Testis (tissue), 3 donors: ENCODE results near the gene CUX1. TPM values are rescaled to one million over a fixed set of nuclear protein-coding genes. Genes with fewer than 3 reads are reported as not detected.

Experiments
- DNase-seq: peaks from one replicate; pipeline ENCODE4 v3.0.0-alpha.2; 2019
- H3K27ac ChIP-seq, 2 donors: fragments of 200-600 bp; sonication (generic); one replicate each; pipeline ENCODE4 v1.5.1; 2019
- H3K27me3 ChIP-seq: fragments of 200-600 bp; sonication (generic); one replicate; pipeline ENCODE4 v1.5.1; 2019
- H3K36me3 ChIP-seq: fragments of 200-600 bp; sonication (generic); one replicate; pipeline ENCODE4 v1.5.1; 2017; ENCODE audit warnings: low read depth; ENCODE audit errors: missing control alignments
- H3K4me1 ChIP-seq: fragments of 200-600 bp; sonication (generic); one replicate; pipeline ENCODE4 v1.5.1; 2019
- H3K4me3 ChIP-seq, 2 donors: fragments of 200-600 bp; sonication (generic); one replicate each; pipeline ENCODE4 v1.5.1; 2017 to 2019
- H3K9me3 ChIP-seq: fragments of 200-600 bp; sonication (generic); one replicate; pipeline ENCODE4 v1.5.1; 2017
- POLR2A ChIP-seq: fragments of 450-650 bp; IDR thresholded peaks from one replicate; pipeline ENCODE4 v1.6.1; 2017; ENCODE audit warnings: antibody characterized with exemption, mild to moderate bottlenecking, moderate library complexity
- WGBS, 2 donors: methylation state at CpG; one replicate each; pipeline ENCODE4 v1.1.5; 2018; 5-methylcytosine and 5-hydroxymethylcytosine counted together
- intact Hi-C: fragments of 100-400 bp; cut with DNase I; formaldehyde crosslinking; loops from one replicate; pipeline ENCODE4 v1.15.1; 2023; ENCODE audit warnings: low total_unique reads
- polyA plus RNA-seq: library from polyadenylated mRNA; stranded (reverse); fragments of 350-450 nt; fragmentation: Illumina TruSeq; extraction: RNeasy Lipid Tissue Mini Kit (QIAGEN cat#74804); gene quantifications from one replicate; pipeline ENCODE4 v1.2.3, GENCODE V29; 2014; ENCODE audit warnings: low read depth, low replicate concordance; ENCODE audit not compliant: insufficient read depth
- total RNA-seq, 2 donors: library from RNA; depleted of rRNA; stranded (reverse); fragments of >200 nt; gene quantifications; one replicate each; pipeline ENCODE4 v1.2.3, GENCODE V29; 2016
- TF ChIP-seq, protein P1 (sequence below), 3 experiments: fragments of 450-650 bp in 2 of 3; fragments of 200-600 bp in 1 of 3; sonication (generic) in 1 of 3; IDR thresholded peaks; one replicate each; pipeline ENCODE4 v1.5.1; 2016 to 2019; ENCODE audit warnings: antibody characterized with exemption in 3 of 3, mild to moderate bottlenecking in 2 of 3, moderate library complexity in 1 of 3

CUX1 gene
- total and polyA plus RNA-seq, 3 donors from 2014 or later = 30.8 to 46.3 (median 43.1) TPM

DNA sequence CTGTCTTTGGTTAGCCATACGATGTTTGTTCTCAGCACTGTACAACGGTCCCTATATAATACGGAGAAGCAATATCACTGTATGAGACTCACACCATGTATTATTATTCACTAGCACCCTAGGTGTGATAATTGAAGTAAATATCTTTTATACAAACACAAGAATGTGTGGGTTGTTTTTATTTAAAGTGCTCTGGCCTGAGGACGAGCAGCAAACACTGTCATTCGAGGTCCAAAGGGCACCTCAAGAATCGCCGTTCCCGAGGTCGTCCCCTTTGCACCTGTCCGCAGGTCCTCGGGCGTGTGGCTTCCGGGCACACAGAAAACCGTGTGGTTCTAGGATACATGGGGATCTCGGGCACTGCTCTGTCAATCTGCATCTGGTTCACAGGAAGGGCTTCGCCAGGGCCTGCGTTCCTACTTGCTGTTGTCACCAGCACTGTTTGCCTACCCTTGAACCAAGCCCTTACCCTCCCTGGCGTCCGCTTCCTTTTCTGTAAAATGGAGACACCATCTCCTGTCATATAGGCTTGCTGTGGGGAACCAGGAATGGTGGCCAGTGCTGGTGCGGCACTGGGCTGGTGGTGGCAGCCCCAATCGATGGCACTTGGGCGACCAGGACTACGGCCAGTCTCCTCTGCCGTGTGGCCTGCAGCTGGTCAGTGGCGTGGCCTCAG lies 440.8 kb downstream of the CUX1 start:
- intact Hi-C loops = no loop called here

DNA sequence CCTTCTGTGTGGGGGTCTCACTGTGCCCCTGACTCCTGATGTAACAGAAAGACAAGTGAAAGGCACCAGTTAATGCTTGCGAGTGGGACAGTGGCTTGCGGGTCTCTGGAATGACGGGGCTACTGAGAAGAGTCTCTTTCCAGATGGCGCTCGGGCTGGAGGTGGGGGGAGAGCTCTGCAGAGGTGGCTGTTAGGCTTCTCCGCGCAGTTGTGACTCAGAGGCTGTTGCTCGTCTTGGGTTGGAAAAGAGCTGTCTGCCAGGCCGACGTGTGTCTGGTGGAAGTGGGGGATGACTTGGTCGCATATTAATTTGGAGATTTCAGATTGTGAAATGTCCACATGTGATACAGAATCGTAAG lies 441.3 kb downstream of the CUX1 start:
- intact Hi-C loops = no loop called here
- Histone ChIP-seq H3K27ac (no peak overlapping the region), H3K4me3 (no peak overlapping the region), H3K4me1 (no peaks in the 10 kb centered on the region), H3K36me3 (no peaks in the 10 kb centered on the region), H3K27me3 (no peaks in the 10 kb centered on the region), H3K9me3 (no peaks in the 10 kb centered on the region)
- WGBS, 2 donors = 84 to 86% methylated on average over 12 of the region's 12 CpGs
- TF ChIP-seq, protein P1, sequence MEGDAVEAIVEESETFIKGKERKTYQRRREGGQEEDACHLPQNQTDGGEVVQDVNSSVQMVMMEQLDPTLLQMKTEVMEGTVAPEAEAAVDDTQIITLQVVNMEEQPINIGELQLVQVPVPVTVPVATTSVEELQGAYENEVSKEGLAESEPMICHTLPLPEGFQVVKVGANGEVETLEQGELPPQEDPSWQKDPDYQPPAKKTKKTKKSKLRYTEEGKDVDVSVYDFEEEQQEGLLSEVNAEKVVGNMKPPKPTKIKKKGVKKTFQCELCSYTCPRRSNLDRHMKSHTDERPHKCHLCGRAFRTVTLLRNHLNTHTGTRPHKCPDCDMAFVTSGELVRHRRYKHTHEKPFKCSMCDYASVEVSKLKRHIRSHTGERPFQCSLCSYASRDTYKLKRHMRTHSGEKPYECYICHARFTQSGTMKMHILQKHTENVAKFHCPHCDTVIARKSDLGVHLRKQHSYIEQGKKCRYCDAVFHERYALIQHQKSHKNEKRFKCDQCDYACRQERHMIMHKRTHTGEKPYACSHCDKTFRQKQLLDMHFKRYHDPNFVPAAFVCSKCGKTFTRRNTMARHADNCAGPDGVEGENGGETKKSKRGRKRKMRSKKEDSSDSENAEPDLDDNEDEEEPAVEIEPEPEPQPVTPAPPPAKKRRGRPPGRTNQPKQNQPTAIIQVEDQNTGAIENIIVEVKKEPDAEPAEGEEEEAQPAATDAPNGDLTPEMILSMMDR (IDR thresholded peaks at IDR 0.05) = no peak
- no peak for TF ChIP-seq POLR2A
- no peak for DNase-seq

More for the DNA sequence above, 440.8 kb downstream of the CUX1 start:
- no peak for DNase-seq
- Histone ChIP-seq H3K4me1 (no peaks in the 10 kb centered on the region), H3K9me3 (no peaks in the 10 kb centered on the region), H3K36me3 (no peaks in the 10 kb centered on the region), H3K27ac (no peak overlapping the region), H3K27me3 (no peaks in the 10 kb centered on the region), H3K4me3 (no peak overlapping the region)
- no peak for TF ChIP-seq POLR2A
- TF ChIP-seq, protein P1 (IDR thresholded peaks at IDR 0.05) = no peak
- 92 to 95% methylated on average over 25 of the region's 25 CpGs for WGBS, 2 donors

DNA sequence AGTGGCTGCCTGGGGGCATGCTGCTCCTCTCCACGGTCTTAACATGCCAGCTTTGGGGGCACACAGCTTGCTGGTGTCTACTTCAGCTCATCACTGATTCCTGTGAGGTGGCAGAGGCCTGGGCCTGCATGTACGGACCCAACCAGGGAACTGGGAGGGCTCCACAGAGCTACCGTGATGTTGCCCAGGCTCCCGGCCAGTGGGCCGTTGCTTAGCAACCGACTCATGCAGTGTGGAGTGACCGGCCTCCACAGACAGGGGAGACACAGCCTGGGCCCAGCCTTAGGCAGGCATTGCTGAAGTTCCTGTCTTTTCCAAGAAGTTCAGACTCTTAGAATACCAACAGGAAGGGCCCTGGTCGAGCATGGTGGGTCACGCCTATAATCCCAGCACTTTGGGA lies 443.4 kb downstream of the CUX1 start:
- no peaks in the 10 kb centered on the region for H3K27me3 ChIP-seq
- H3K27ac ChIP-seq = no peak overlapping the region
- intact Hi-C loops = loop anchor here (10.0 kb wide), 1 partner anchor 716 kb away; no protein-coding TSS in a partner anchor
- no peaks in the 10 kb centered on the region for H3K4me1 ChIP-seq
- H3K4me3 ChIP-seq = no peak overlapping the region
- no peaks in the 10 kb centered on the region for H3K9me3 ChIP-seq
- no peak for TF ChIP-seq POLR2A
- TF ChIP-seq, protein P1 (IDR thresholded peaks at IDR 0.05) = no peak
- WGBS, 2 donors = 70 to 79% methylated on average over 6 to 9 of the region's 9 CpGs
- DNase-seq = peak; percentile 49
- H3K36me3 ChIP-seq = no peaks in the 10 kb centered on the region

DNA sequence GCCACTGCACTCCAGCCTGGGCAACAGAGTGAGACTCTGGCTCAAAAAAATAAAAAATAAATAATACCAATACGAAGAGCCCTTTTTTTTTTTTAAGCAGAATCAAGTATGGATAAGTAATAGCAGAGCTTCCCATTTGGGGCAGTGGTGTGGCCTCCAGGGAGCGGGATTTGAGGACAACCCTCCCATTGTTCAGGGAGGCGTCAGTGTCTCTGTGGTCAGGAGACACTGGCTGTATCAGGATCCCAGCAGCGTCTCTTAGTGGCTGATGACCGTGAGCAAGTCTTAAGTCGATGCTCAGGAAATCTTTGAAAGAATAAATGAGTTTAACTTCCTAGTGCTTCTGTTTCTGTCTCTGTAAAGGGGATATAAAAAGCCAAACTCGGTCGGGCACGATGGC lies 444.0 kb downstream of the CUX1 start:
- TF ChIP-seq, protein P1 (IDR thresholded peaks at IDR 0.05) = no peak
- no peak for TF ChIP-seq POLR2A
- Histone ChIP-seq H3K4me3 (no peak overlapping the region), H3K4me1 (no peaks in the 10 kb centered on the region), H3K36me3 (no peaks in the 10 kb centered on the region), H3K27me3 (no peaks in the 10 kb centered on the region), H3K27ac (no peak overlapping the region), H3K9me3 (no peaks in the 10 kb centered on the region)
- DNase-seq = no peak
- WGBS, 2 donors = 79 to 84% methylated on average over 9 of the region's 9 CpGs
- intact Hi-C loops = loop anchor here (10.0 kb wide), 1 partner anchor 717 kb away; no protein-coding TSS in a partner anchor

DNA sequence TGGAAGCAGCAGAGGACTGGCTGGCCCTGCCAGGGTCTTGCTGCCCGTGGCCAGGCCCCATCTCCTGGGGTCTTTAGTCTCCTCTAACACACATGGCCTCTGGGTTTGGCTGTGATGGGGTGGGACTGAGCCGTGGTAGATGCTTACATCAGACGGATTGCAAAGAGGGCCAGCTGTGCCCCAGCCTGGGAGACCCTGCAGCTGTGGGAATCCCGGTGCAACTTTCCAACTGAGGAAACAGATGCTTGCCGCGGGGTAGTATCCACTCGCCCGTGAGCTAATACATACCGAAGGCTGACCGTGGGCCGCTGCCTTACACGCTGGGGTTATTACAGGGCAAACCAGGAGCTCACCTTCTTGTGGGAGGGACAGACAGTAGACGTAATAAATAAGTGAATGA lies 445.1 kb downstream of the CUX1 start:
- Histone ChIP-seq H3K36me3 (no peaks in the 10 kb centered on the region), H3K4me1 (no peaks in the 10 kb centered on the region), H3K27ac (no peak overlapping the region), H3K27me3 (no peaks in the 10 kb centered on the region), H3K4me3 (no peak overlapping the region), H3K9me3 (no peaks in the 10 kb centered on the region)
- WGBS, 2 donors = 93 to 97% methylated on average over 12 to 13 of the region's 13 CpGs
- DNase-seq = no peak
- intact Hi-C loops = loop anchor here (10.0 kb wide), 1 partner anchor 718 kb away; no protein-coding TSS in a partner anchor
- TF ChIP-seq POLR2A = no peak
- TF ChIP-seq, protein P1 (IDR thresholded peaks at IDR 0.05) = no peak
